NCI-H1930 (cell line): ENCODE data around the gene ZNF407.

ENCODE experiments used
- DNase-seq, 2 experiments: peaks; one replicate each; lab custom pipeline; 2025; lab: John Stamatoyannopoulos, UW

Gene ZNF407

GRCh38 chr18:75009878-75010277, 412.2 kb downstream of the ZNF407 start:
- DNase-seq = no peak

- no peak for DNase-seq
These were observed 412.6 kb downstream of the ZNF407 start for GRCh38 chr18:75010278-75010677.

GRCh38 chr18:75010689-75011088, 413.0 kb downstream of the ZNF407 start:
- DNase-seq = no peak

- DNase-seq = no peak
These were observed 418.5 kb downstream of the ZNF407 start for GRCh38 chr18:75016025-75016717.

- DNase-seq = no peak
These were observed 425.8 kb downstream of the ZNF407 start for GRCh38 chr18:75023473-75023872.

- DNase-seq = no peak
These were observed 427.2 kb downstream of the ZNF407 start for GRCh38 chr18:75024871-75025270.

GRCh38 chr18:75025573-75025972, 427.9 kb downstream of the ZNF407 start:
- DNase-seq = no peak

GRCh38 chr18:75029481-75029880, 431.8 kb downstream of the ZNF407 start:
- DNase-seq = no peak

GRCh38 chr18:75031717-75032317, 434.1 kb downstream of the ZNF407 start:
- DNase-seq = no peak

GRCh38 chr18:75033516-75033915, 435.8 kb downstream of the ZNF407 start:
- no peak for DNase-seq

GRCh38 chr18:75034937-75035336, 437.3 kb downstream of the ZNF407 start:
- DNase-seq = no peak

GRCh38 chr18:75035928-75036327, 438.3 kb downstream of the ZNF407 start:
- DNase-seq = no peak

- no peak for DNase-seq
These were observed 439.4 kb downstream of the ZNF407 start for GRCh38 chr18:75036917-75037688.

- no peak for DNase-seq
These were observed 440.0 kb downstream of the ZNF407 start for GRCh38 chr18:75037689-75037955.

- no peak for DNase-seq
These were observed 443.9 kb downstream of the ZNF407 start for GRCh38 chr18:75041586-75041985.

GRCh38 chr18:75043478-75043877, 445.8 kb downstream of the ZNF407 start:
- no peak for DNase-seq

- DNase-seq = no peak
These were observed 446.6 kb downstream of the ZNF407 start for GRCh38 chr18:75044296-75044695.

GRCh38 chr18:75044791-75045190, 447.1 kb downstream of the ZNF407 start:
- DNase-seq = no peak

GRCh38 chr18:75045272-75045671, 447.6 kb downstream of the ZNF407 start:
- DNase-seq = no peak

- DNase-seq = no peak
These were observed 449.7 kb downstream of the ZNF407 start for GRCh38 chr18:75047240-75047961.

- no peak for DNase-seq
These were observed 451.2 kb downstream of the ZNF407 start for GRCh38 chr18:75048776-75049454.

GRCh38 chr18:75049455-75049789, 451.8 kb downstream of the ZNF407 start:
- no peak for DNase-seq
